Stomach (tissue), 4 donors: ENCODE measurements around the gene NT5DC1.

ENCODE experiments used
- CTCF ChIP-seq, 7 experiments: fragments of 450-650 bp in 4 of 7; fragments of 200-600 bp in 3 of 7; sonication (generic) in 3 of 7; IDR thresholded peaks; one replicate each; pipeline ENCODE4 v1.5.1; 2016 to 2019; ENCODE audit warnings: antibody characterized with exemption in 7 of 7, control low read depth in 2 of 7, mild to moderate bottlenecking in 1 of 7
- POLR2AphosphoS5 ChIP-seq, 3 donors: sonication (generic); formaldehyde crosslinking; IDR thresholded peaks; one replicate each; pipeline ENCODE4 v1.6.1; 2016; ENCODE audit warnings: antibody characterized with exemption in 3 of 3

GRCh38 chr6:116083052-116083451 is 17.6 kb upstream of the NT5DC1 start:
- no peak for TF ChIP-seq POLR2AphosphoS5 (IDR thresholded peaks at IDR 0.05)
- no peak for TF ChIP-seq CTCF (IDR thresholded peaks at IDR 0.05)
